ENCODE results near the gene PROSER3. TPM values are rescaled to one million over a fixed set of nuclear protein-coding genes. Genes with fewer than 3 reads are reported as not detected.
A peak's percentile ranks its signal among the peaks of the same experiment; 100 is the strongest.

Gene PROSER3
- 5.1 and 6.6 TPM in 2 replicates for total RNA-seq (2012; rRNA removed)

- H3K27me3 ChIP-seq (ENCODE audit: control insufficient read depth, insufficient read depth, low read length): no peaks in the 10 kb centered on the region
- no peaks in the 10 kb centered on the region for H3K9me3 ChIP-seq (replicated peaks; ENCODE audit: low read length)
- peak within 1 kb of the TSS; percentile 92 for H3K4me3 ChIP-seq (ENCODE audit: low read length)
- peak within 1 kb of the TSS; percentile 94 for H3K9ac ChIP-seq (ENCODE audit: low read depth, low read length)
- H3K4me1 ChIP-seq (ENCODE audit: control insufficient read depth, insufficient read depth, low read length): peaks cover 38% of the 10 kb centered on the region
- peak within 1 kb of the TSS; percentile 79 for H3K4me2 ChIP-seq (ENCODE audit: low read length)
- peaks cover 27% of the 10 kb centered on the region for H3K36me3 ChIP-seq (ENCODE audit: insufficient read depth, low read length)
These were observed at the start of gene PROSER3 for GRCh38 chr19:35757749-35758608. TSS of gene PROSER3 (plus strand) at chr19:35758176. CDS start at chr19:35758216, 40 bp downstream.

GRCh38 chr19:35708391-35708790, 49.6 kb upstream of the PROSER3 start:
- no peaks in the 10 kb centered on the region for H3K4me1 ChIP-seq (ENCODE audit: control insufficient read depth, insufficient read depth, low read length)
- H3K9me3 ChIP-seq (replicated peaks; ENCODE audit: low read length): no peaks in the 10 kb centered on the region
- peaks cover 7% of the 10 kb centered on the region for H3K27me3 ChIP-seq (ENCODE audit: control insufficient read depth, insufficient read depth, low read length)
- H3K36me3 ChIP-seq (ENCODE audit: insufficient read depth, low read length): no peaks in the 10 kb centered on the region
- no peak overlapping the region for H3K4me3 ChIP-seq (ENCODE audit: low read length)
- no peak overlapping the region for H3K9ac ChIP-seq (ENCODE audit: low read depth, low read length)
- no peak overlapping the region for H3K4me2 ChIP-seq (ENCODE audit: low read length)

- peaks cover 7% of the 10 kb centered on the region for H3K27me3 ChIP-seq (ENCODE audit: control insufficient read depth, insufficient read depth, low read length)
- no peak overlapping the region for H3K4me3 ChIP-seq (ENCODE audit: low read length)
- peaks cover 7% of the 10 kb centered on the region for H3K4me1 ChIP-seq (ENCODE audit: control insufficient read depth, insufficient read depth, low read length)
- H3K9me3 ChIP-seq (replicated peaks; ENCODE audit: low read length): no peaks in the 10 kb centered on the region
- no peaks in the 10 kb centered on the region for H3K36me3 ChIP-seq (ENCODE audit: insufficient read depth, low read length)
- no peak overlapping the region for H3K4me2 ChIP-seq (ENCODE audit: low read length)
- no peak overlapping the region for H3K9ac ChIP-seq (ENCODE audit: low read depth, low read length)
These were observed 46.9 kb upstream of the PROSER3 start for GRCh38 chr19:35710784-35711723.

- Histone ChIP-seq H3K4me1 (ENCODE audit: control insufficient read depth, insufficient read depth, low read length) (peaks cover 13% of the 10 kb centered on the region), H3K27me3 (ENCODE audit: control insufficient read depth, insufficient read depth, low read length) (peaks cover 7% of the 10 kb centered on the region), H3K4me3 (ENCODE audit: low read length) (no peak overlapping the region), H3K9me3 (replicated peaks; ENCODE audit: low read length) (no peaks in the 10 kb centered on the region), H3K9ac (ENCODE audit: low read depth, low read length) (no peak overlapping the region), H3K36me3 (ENCODE audit: insufficient read depth, low read length) (no peaks in the 10 kb centered on the region), H3K4me2 (ENCODE audit: low read length) (no peak overlapping the region)
These were observed 45.1 kb upstream of the PROSER3 start for GRCh38 chr19:35712567-35713505.

- Histone ChIP-seq H3K9me3 (replicated peaks; ENCODE audit: low read length) (no peaks in the 10 kb centered on the region), H3K4me2 (ENCODE audit: low read length) (no peak overlapping the region), H3K27me3 (ENCODE audit: control insufficient read depth, insufficient read depth, low read length) (peaks cover under 1% of the 10 kb centered on the region), H3K36me3 (ENCODE audit: insufficient read depth, low read length) (no peaks in the 10 kb centered on the region), H3K4me3 (ENCODE audit: low read length) (no peak overlapping the region), H3K4me1 (ENCODE audit: control insufficient read depth, insufficient read depth, low read length) (peaks cover 13% of the 10 kb centered on the region), H3K9ac (ENCODE audit: low read depth, low read length) (no peak overlapping the region)
These were observed 44.5 kb upstream of the PROSER3 start for GRCh38 chr19:35713506-35713850.

- Histone ChIP-seq H3K4me2 (ENCODE audit: low read length) (no peak overlapping the region), H3K4me1 (ENCODE audit: control insufficient read depth, insufficient read depth, low read length) (peaks cover 17% of the 10 kb centered on the region), H3K36me3 (ENCODE audit: insufficient read depth, low read length) (no peaks in the 10 kb centered on the region), H3K9ac (ENCODE audit: low read depth, low read length) (no peak overlapping the region), H3K4me3 (ENCODE audit: low read length) (no peak overlapping the region), H3K9me3 (replicated peaks; ENCODE audit: low read length) (no peaks in the 10 kb centered on the region), H3K27me3 (ENCODE audit: control insufficient read depth, insufficient read depth, low read length) (no peaks in the 10 kb centered on the region)
These were observed 44.0 kb upstream of the PROSER3 start for GRCh38 chr19:35713904-35714495.

- no peak overlapping the region for H3K4me3 ChIP-seq (ENCODE audit: low read length)
- H3K36me3 ChIP-seq (ENCODE audit: insufficient read depth, low read length): peaks cover 1% of the 10 kb centered on the region
- H3K27me3 ChIP-seq (ENCODE audit: control insufficient read depth, insufficient read depth, low read length): no peaks in the 10 kb centered on the region
- H3K9ac ChIP-seq (ENCODE audit: low read depth, low read length): no peak overlapping the region
- H3K9me3 ChIP-seq (replicated peaks; ENCODE audit: low read length): no peaks in the 10 kb centered on the region
- H3K4me1 ChIP-seq (ENCODE audit: control insufficient read depth, insufficient read depth, low read length): peaks cover 23% of the 10 kb centered on the region
- no peak overlapping the region for H3K4me2 ChIP-seq (ENCODE audit: low read length)
These were observed 43.2 kb upstream of the PROSER3 start for GRCh38 chr19:35714601-35715354.

- peaks cover 23% of the 10 kb centered on the region for H3K4me1 ChIP-seq (ENCODE audit: control insufficient read depth, insufficient read depth, low read length)
- H3K9ac ChIP-seq (ENCODE audit: low read depth, low read length): peak overlapping the region; percentile 86
- H3K4me2 ChIP-seq (ENCODE audit: low read length): peak overlapping the region; percentile 99
- H3K4me3 ChIP-seq (ENCODE audit: low read length): no peak overlapping the region
- peaks cover 6% of the 10 kb centered on the region for H3K36me3 ChIP-seq (ENCODE audit: insufficient read depth, low read length)
- H3K9me3 ChIP-seq (replicated peaks; ENCODE audit: low read length): no peaks in the 10 kb centered on the region
- H3K27me3 ChIP-seq (ENCODE audit: control insufficient read depth, insufficient read depth, low read length): no peaks in the 10 kb centered on the region
These were observed 42.6 kb upstream of the PROSER3 start for GRCh38 chr19:35715355-35715809.

GRCh38 chr19:35715981-35716800, 41.8 kb upstream of the PROSER3 start:
- H3K4me3 ChIP-seq (ENCODE audit: low read length): peak overlapping the region; percentile 99
- peak overlapping the region; percentile 86 for H3K9ac ChIP-seq (ENCODE audit: low read depth, low read length)
- peaks cover 23% of the 10 kb centered on the region for H3K4me1 ChIP-seq (ENCODE audit: control insufficient read depth, insufficient read depth, low read length)
- peaks cover 10% of the 10 kb centered on the region for H3K36me3 ChIP-seq (ENCODE audit: insufficient read depth, low read length)
- H3K9me3 ChIP-seq (replicated peaks; ENCODE audit: low read length): no peaks in the 10 kb centered on the region
- H3K27me3 ChIP-seq (ENCODE audit: control insufficient read depth, insufficient read depth, low read length): no peaks in the 10 kb centered on the region
- H3K4me2 ChIP-seq (ENCODE audit: low read length): peak overlapping the region; percentile 99
